Sigmoid colon (tissue), 7 donors: ENCODE results near the gene ABCC1. TPM values are rescaled to one million over a fixed set of nuclear protein-coding genes. Genes with fewer than 3 reads are reported as not detected.

ENCODE experiments used
- DNase-seq: peaks from one replicate; pipeline ENCODE4 v3.0.0-alpha.2; 2019
- H3K27ac ChIP-seq, 4 donors: fragments of 200-600 bp; sonication (generic); one replicate each; pipeline ENCODE4 v1.5.1; 2016 to 2019; ENCODE audit warnings: mild to moderate bottlenecking in 1 of 4
- H3K27me3 ChIP-seq, 3 donors: fragments of 200-600 bp; sonication (generic); one replicate each; pipeline ENCODE4 v1.5.1; 2019; ENCODE audit warnings: mild to moderate bottlenecking in 1 of 3
- H3K36me3 ChIP-seq, 4 donors: fragments of 200-600 bp; sonication (generic); one replicate each; pipeline ENCODE4 v1.5.1; 2016 to 2019
- H3K4me1 ChIP-seq, 4 donors: fragments of 200-600 bp; sonication (generic); one replicate each; pipeline ENCODE4 v1.5.1; 2017 to 2019
- H3K4me3 ChIP-seq, 4 donors: fragments of 200-600 bp; sonication (generic); one replicate each; pipeline ENCODE4 v1.5.1; 2017 to 2019; ENCODE audit warnings: mild to moderate bottlenecking in 2 of 4, moderate library complexity in 1 of 4
- H3K9me3 ChIP-seq, 4 donors: fragments of 200-600 bp in 3 of 4; sonication (generic) in 3 of 4; one replicate each; pipeline versions ENCODE4 v1.5.1 to v1.6.1; 2013 to 2019
- EP300 ChIP-seq, 4 donors: sonication (generic); formaldehyde crosslinking; IDR thresholded peaks; one replicate each; pipeline ENCODE4 v1.6.1; 2017; ENCODE audit warnings: antibody characterized with exemption in 4 of 4
- POLR2A ChIP-seq, 2 donors: fragments of 450-650 bp; IDR thresholded peaks; one replicate each; pipeline ENCODE4 v1.6.1; 2016; ENCODE audit warnings: antibody characterized with exemption in 2 of 2, mild to moderate bottlenecking in 2 of 2, moderate library complexity in 2 of 2
- POLR2AphosphoS5 ChIP-seq, 4 donors: sonication (generic); formaldehyde crosslinking; IDR thresholded peaks; one replicate each; pipeline ENCODE4 v1.6.1; 2017; ENCODE audit warnings: antibody characterized with exemption in 4 of 4
- WGBS, 2 donors: extraction: QIAGEN DNeasy Blood & Tissue Kit; methylation state at CpG; one replicate each; pipeline ENCODE4 v1.1.7; 2013; 5-methylcytosine and 5-hydroxymethylcytosine counted together
- intact Hi-C: fragments of 100-400 bp; cut with DNase I; formaldehyde crosslinking; loops from one replicate; pipeline ENCODE4 v1.15.1; 2023
- polyA plus RNA-seq, 3 donors: library from polyadenylated mRNA; stranded (reverse); fragments of 200-250 nt; gene quantifications; one replicate each; pipeline ENCODE4 v1.2.3, GENCODE V29; 2013
- total RNA-seq, 4 donors: library from RNA; depleted of rRNA; stranded (reverse); fragments of >200 nt; gene quantifications; one replicate each; pipeline ENCODE4 v1.1.0, GENCODE V29; 2016
- TF ChIP-seq, protein P1 (sequence below), 4 experiments: fragments of 450-650 bp in 3 of 4; fragments of 200-600 bp in 1 of 4; IDR thresholded peaks; one replicate each; pipeline ENCODE4 v1.5.1; 2016 to 2019; ENCODE audit warnings: antibody characterized with exemption in 4 of 4, mild to moderate bottlenecking in 3 of 4, moderate library complexity in 2 of 4
- donor health status: healthy with polysubstance abuse.
- donor health status: Bipolar disorder and iron deficiency.
- donor health status: healthy.

ABCC1 gene
- total and polyA plus RNA-seq, 7 donors = 1.8 to 51.8 (median 22.5) TPM

DNA sequence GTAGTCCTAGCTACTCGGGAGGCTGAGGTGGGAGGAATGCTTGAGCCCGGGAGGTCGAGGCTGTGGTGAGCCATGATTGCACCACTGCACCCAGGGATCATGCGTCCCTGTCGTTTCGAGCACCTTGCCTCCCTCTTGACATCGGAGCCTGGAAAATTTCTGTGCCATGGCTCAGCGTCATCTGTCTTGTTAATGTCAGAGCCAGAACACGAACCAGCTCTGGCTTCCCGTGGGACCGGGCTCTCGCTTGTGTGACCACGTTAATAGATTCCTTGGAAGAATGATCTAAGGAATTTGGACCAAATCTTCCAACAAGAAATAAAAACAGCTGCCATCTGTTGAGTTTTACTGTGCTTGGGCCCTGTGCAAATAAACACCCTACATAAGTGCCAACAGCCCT lies 117.7 kb downstream of the ABCC1 start:
- TF ChIP-seq, protein P1, sequence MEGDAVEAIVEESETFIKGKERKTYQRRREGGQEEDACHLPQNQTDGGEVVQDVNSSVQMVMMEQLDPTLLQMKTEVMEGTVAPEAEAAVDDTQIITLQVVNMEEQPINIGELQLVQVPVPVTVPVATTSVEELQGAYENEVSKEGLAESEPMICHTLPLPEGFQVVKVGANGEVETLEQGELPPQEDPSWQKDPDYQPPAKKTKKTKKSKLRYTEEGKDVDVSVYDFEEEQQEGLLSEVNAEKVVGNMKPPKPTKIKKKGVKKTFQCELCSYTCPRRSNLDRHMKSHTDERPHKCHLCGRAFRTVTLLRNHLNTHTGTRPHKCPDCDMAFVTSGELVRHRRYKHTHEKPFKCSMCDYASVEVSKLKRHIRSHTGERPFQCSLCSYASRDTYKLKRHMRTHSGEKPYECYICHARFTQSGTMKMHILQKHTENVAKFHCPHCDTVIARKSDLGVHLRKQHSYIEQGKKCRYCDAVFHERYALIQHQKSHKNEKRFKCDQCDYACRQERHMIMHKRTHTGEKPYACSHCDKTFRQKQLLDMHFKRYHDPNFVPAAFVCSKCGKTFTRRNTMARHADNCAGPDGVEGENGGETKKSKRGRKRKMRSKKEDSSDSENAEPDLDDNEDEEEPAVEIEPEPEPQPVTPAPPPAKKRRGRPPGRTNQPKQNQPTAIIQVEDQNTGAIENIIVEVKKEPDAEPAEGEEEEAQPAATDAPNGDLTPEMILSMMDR (IDR thresholded peaks at IDR 0.05) = no peak
- TF ChIP-seq EP300 (IDR thresholded peaks at IDR 0.05) (peak; percentile 94 to 99 (median 97)), POLR2AphosphoS5 (IDR thresholded peaks at IDR 0.05) (peak; percentile 98 to 99 (median 98)), POLR2A (IDR thresholded peaks at IDR 0.05) (no peak)
- Histone ChIP-seq H3K27ac (peak overlapping the region; percentile 75 to 92 (median 85)), H3K36me3 (peaks cover 0 to 8% (median 0%) of the 10 kb centered on the region in 4 donors), H3K9me3 (no peaks in the 10 kb centered on the region), H3K27me3 (no peaks in the 10 kb centered on the region), H3K4me1 (peaks cover 0 to 76% (median 62%) of the 10 kb centered on the region in 4 donors), H3K4me3 (no peak overlapping the region)
- 85 to 91% methylated on average over 13 of the region's 13 CpGs for WGBS, 2 donors
- intact Hi-C loops = no loop called here
- DNase-seq = peak; percentile 95

DNA sequence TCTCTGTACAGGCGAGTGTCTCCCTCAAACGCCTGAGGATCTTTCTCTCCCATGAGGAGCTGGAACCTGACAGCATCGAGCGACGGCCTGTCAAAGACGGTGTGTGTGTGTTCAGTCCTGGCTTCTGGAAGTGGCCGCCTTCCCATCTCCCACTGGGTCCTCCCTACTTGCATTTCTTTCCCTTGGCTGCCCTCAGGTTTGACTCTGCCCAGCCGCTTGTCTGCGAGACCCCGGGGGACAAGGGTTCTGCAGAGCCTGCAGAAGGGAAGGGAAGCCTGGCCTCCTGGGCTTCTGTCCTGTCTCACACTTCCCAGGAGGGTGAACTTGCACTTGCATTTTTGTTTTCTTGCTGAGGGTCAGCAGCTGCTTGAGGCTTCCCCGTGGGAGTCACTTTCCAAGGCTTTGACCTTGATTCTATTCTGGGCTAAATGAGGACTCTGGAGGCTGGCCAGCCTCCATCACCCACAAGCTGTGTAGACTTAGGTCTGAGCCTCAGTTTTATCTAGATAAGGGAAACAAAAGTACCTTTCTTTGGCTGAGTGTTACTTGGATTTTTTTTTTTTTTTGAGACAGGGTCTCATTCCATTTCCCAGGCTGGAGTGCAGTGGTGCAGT lies 122.3 kb downstream of the ABCC1 start:
- H3K27me3 ChIP-seq = no peaks in the 10 kb centered on the region
- H3K4me3 ChIP-seq = no peak overlapping the region
- peaks cover 0 to 89% (median 78%) of the 10 kb centered on the region in 4 donors for H3K4me1 ChIP-seq
- WGBS, 2 donors = 77 to 85% methylated on average over 11 of the region's 11 CpGs
- H3K9me3 ChIP-seq = no peaks in the 10 kb centered on the region
- H3K27ac ChIP-seq = peak overlapping the region; percentile 75 to 92 (median 85)
- peaks cover 0 to 18% (median 3%) of the 10 kb centered on the region in 4 donors for H3K36me3 ChIP-seq
- DNase-seq = no peak
- TF ChIP-seq POLR2AphosphoS5 (IDR thresholded peaks at IDR 0.05) = peak in 2 of 4 donors; percentile 25 to 48
- TF ChIP-seq, protein P1 (IDR thresholded peaks at IDR 0.05) = no peak
- intact Hi-C loops = no loop called here

DNA sequence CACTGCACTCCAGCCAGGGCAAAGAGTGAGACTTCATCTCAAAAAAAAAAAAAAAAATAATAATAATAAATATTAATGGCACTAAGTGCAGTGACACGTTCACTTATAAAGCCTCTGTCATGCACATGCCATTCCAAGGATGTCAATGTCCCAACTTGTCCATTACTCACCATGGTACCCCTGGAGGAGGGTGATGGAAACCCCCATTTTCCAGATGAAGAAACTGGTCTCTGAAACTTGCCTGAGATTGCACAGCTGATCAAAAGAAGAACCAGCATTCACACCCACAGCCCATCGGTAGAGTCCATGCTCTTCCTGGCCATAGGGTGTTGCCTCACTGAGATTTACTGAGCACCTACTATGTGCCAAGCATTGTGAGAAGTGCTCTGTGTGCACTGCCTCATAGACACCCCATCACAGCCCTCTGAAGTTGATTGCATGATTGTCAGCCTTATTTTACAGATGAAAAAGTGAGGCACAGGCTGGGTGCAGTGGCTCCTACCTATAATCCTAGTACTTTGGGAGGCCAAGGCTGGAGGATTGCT lies 123.7 kb downstream of the ABCC1 start:
- Histone ChIP-seq H3K36me3 (peaks cover 0 to 28% (median 3%) of the 10 kb centered on the region in 4 donors), H3K4me1 (peaks cover 0 to 88% (median 78%) of the 10 kb centered on the region in 4 donors), H3K4me3 (no peak overlapping the region), H3K27ac (peak overlapping the region; percentile 75 to 92 (median 85)), H3K27me3 (no peaks in the 10 kb centered on the region), H3K9me3 (no peaks in the 10 kb centered on the region)
- TF ChIP-seq, protein P1 (IDR thresholded peaks at IDR 0.05) = no peak
- TF ChIP-seq POLR2AphosphoS5 (IDR thresholded peaks at IDR 0.05) (no peak), POLR2A (IDR thresholded peaks at IDR 0.05) (no peak), EP300 (IDR thresholded peaks at IDR 0.05) (no peak)
- WGBS, 2 donors = 88 to 95% methylated on average over 2 of the region's 2 CpGs
- intact Hi-C loops = no loop called here
- no peak for DNase-seq

DNA sequence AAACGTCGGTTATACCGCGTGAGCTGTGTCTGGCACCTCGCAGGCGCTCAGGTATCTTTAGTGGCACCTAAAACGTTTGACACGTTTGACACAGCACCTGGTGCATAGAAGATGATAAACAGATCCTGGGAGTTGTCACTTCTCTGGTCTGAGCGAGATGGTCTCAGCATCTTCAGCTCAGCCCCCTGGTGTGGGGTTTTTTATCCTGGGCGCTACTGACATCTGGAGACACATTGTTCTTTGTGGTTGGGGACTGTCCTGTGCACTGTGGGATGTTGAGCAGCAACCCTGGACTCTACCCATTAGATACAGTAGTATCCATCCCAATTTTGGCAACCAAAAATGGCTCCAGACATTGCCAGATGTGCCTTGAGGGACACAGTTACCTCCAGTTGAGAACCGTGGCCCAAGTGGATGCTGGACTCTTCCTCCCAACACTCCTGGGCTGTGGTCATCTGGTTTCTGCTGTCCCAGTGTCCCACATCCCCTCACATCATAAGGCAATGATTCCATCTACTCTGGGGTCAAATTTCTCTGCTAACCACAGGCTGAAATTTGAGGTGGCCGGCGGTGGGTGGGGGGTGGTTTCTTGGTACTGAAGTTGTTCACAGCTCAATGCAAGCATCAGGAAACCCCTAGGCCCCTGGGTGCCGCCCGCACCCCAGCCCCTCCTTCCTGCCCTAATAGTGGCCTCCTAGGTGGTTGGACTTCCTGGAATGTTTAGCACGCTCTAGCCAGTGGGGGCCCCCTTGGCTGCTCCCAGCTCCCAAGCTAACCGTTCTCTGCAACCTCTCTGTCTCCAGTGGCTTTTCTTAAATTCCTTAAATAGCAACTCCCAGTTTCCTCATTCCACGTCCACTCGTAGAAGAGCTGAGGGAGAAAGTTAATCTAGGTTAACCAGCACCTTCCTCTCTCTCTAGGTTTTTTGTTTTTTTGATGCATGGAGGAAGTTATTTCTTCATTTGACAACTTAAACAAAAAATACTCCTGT lies 124.8 kb downstream of the ABCC1 start:
- WGBS, 2 donors = 62 to 84% methylated on average over 19 of the region's 19 CpGs
- H3K4me1 ChIP-seq = peaks cover 0 to 88% (median 78%) of the 10 kb centered on the region in 4 donors
- intact Hi-C loops = no loop called here

More for the DNA sequence above, 124.8 kb downstream of the ABCC1 start:
- H3K4me3 ChIP-seq = no peak overlapping the region
- TF ChIP-seq, protein P1 (IDR thresholded peaks at IDR 0.05) = no peak
- TF ChIP-seq POLR2AphosphoS5 (IDR thresholded peaks at IDR 0.05) (no peak), EP300 (IDR thresholded peaks at IDR 0.05) (no peak), POLR2A (IDR thresholded peaks at IDR 0.05) (no peak)
- no peak for DNase-seq
- peak overlapping the region; percentile 75 to 92 (median 85) for H3K27ac ChIP-seq
- no peaks in the 10 kb centered on the region for H3K27me3 ChIP-seq
- no peaks in the 10 kb centered on the region for H3K9me3 ChIP-seq
- H3K36me3 ChIP-seq = peaks cover 0 to 28% (median 3%) of the 10 kb centered on the region in 4 donors
